GM18951 (cell line): Measurements from ENCODE around the gene CLDN5.
"Not testable (repeated sequence)": the region's sequence is repeated elsewhere in the genome, so short reads cannot be mapped to it uniquely, and the experiment has no call there.

Experiments used
- POLR2A ChIP-seq: IDR thresholded peaks from 4 replicates; pipeline ENCODE4 v1.6.1; 2011; ENCODE audit warnings: mild to moderate bottlenecking; ENCODE audit not compliant: insufficient read length, insufficient read depth; ENCODE audit errors: extremely low read depth
- in situ Hi-C: fragments of 300-500 bp; cut with MboI; formaldehyde crosslinking; loops from one replicate; pipeline ENCODE4 v1.12.0; 2022; ENCODE audit warnings: low sequenced_read_pairs, mixed read lengths, inconsistent platforms; ENCODE audit not compliant: unreplicated experiment

Gene CLDN5

DNA sequence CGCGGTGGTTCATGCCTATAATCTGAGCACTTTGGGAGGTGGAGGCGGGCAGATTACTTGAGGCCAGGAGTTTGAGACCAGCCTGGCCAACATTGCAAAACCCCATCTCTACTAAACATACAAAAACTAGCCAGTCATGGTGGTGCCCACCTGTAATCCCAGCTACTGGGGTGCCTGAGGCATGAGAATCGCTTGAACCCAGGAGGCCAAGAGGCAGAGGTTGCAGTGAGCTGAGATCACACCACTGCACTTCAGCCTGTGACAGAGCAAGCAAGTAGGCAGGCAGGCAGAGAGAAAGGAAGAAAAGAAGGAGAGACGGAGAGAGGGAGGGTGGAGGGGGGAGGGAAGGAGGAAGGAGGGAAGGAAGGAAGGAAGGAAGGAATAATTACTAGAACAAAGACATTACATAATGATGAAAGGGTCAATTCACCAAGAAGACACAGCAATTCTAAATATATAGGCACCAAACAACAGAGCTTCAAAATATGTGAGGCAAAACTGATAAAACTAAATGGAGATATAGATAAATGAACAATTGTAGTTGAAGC is 13.8 kb upstream of the CLDN5 start:
- in situ Hi-C loops, result no loop called here
- TF ChIP-seq POLR2A, result no peak

DNA sequence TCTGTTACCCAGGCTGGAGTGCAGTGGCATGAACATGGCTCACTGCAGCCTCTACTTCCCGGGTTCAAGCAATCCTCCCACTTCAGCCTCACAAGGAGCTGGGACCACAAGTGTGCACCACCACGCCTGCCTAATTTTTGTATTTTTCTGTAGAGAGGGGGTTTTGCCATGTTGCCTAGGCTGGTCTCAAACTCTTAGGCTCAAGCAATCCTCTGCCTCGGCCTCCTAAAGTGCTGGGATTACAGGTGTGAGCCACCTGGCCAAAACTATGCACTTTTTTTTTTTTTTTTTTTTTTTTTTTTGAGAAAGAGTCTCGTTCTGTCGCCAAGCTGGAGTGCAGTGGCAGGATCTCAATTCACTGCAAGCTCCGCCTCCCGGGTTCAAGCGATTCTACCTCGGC is 12.4 kb upstream of the CLDN5 start:
- no peak for TF ChIP-seq POLR2A
- in situ Hi-C loops, result no loop called here

DNA sequence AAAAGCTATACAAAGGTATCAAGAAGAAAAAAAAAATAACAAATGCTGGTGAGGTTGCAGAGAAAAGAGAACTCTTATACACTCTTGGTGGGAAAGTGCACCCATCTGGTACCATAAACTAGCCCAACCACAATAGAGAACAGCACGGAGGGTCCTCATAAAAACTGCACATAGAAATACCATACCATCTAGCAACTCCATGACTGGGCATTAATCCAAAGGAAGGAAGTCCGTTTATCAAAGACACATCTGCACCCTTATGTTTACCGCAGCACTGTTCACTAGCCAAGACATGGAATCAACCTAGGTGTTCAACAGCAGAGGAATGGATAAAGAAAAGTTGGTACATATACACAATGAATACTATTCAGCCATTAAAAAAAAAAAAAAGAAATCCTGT is 10.8 kb upstream of the CLDN5 start:
- in situ Hi-C loops, result no loop called here
- no peak for TF ChIP-seq POLR2A

DNA sequence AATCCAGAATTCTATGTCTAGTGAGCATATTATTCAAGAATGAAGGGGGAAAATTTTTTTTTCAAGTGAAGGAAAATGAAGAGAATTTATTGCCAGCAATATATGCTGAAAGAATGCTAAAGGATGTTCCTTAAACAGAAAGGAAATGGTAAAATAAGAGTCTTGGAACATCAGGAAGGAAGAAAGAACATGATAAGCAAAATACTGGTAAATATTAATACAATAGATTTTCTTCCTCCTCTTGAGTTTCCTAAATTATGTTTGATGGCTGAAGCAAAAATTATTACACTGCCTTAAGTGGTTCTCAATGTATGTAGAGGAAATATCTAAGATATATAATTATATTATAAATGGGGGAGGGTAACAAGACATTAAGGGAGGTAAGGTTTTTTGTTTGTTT is 9.6 kb upstream of the CLDN5 start:
- TF ChIP-seq POLR2A, result no peak
- in situ Hi-C loops, result no loop called here

DNA sequence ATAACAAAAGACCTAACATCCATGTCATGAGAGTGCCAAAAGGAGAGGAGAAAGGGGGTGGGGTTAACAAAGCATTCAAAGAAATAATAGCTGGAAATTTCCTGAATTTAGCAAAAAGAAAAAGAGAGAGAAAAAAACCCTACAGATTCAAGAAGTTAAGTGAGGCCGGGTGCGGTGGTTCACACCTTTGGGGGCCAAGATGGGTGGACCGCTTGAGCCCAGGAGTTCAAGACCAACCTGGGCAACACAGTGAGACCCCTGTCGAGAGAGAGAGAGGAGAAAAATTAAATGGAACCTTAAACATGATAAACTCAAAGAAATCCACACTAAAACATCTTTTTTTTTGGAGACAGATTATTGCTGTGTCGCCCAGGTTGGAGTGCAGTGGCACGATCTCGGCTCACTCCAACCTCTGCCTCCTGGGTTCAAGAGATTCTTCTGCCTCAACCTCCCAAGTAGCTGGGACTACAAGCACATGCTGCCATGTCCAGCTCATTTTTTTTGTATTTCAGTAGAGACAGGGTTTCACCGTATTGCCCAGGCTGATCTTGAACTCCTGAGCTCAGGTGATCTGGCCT is 8.9 kb upstream of the CLDN5 start:
- TF ChIP-seq POLR2A, result no peak
- in situ Hi-C loops, result no loop called here

DNA sequence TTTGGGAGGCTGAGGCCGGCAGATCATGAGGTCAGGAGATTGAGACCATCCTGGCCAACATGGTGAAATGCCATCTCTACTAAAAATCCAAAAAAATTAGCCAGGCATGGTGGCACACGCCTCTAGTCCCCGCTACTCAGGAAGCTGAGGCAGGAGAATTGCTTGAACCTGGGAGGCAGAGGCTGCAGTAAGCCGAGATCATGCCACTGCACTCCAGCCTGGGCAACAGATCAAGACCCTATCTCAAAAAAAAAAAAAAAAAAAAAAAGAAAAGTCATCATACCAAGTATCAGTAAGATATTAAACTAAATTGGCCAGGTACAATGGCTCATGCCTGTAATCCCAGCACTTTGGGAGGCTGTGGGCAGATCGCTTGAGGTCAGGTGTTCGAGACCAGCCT is 7.1 kb upstream of the CLDN5 start:
- in situ Hi-C loops, result not testable (repeated sequence)

DNA sequence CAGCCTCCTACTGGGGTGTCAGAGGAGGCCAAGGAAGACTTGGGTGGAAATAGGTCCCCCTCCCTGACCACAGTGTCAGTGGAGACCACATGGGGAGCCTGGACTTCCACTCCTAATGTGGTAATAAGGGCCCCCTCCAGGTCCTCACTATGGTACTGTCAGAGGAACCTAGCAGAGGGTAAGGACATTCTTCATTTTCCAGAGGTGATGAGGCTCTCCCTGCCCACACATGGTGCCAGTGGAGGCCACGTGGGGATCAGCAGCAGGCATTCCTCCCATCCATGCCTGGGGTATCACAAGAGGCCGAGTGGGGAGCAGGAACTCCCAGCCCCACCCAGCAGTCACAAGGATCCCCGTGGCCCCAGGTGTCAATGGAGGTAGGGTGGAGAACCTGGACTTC is 6.5 kb upstream of the CLDN5 start:
- in situ Hi-C loops, result no loop called here
- TF ChIP-seq POLR2A, result no peak

DNA sequence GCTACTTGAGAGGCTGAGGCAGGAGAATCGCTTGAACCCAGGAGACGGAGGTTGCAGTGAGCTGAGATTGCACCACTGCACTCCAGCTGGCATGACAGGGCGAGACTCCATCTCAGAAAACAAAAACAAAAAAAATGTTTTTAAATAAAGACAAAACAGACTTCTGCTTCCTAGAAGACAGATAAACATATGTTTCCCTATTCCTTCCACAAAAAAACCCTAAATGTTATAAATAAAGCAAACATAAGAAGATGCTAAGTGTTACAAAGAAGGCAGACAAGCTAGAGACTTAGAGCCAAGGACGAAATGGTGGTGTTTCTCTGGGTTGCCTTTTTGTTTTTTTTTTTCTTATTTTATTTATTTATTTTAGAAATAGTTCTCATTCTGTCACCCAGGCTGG is 5.6 kb upstream of the CLDN5 start:
- in situ Hi-C loops, result no loop called here
- no peak for TF ChIP-seq POLR2A

DNA sequence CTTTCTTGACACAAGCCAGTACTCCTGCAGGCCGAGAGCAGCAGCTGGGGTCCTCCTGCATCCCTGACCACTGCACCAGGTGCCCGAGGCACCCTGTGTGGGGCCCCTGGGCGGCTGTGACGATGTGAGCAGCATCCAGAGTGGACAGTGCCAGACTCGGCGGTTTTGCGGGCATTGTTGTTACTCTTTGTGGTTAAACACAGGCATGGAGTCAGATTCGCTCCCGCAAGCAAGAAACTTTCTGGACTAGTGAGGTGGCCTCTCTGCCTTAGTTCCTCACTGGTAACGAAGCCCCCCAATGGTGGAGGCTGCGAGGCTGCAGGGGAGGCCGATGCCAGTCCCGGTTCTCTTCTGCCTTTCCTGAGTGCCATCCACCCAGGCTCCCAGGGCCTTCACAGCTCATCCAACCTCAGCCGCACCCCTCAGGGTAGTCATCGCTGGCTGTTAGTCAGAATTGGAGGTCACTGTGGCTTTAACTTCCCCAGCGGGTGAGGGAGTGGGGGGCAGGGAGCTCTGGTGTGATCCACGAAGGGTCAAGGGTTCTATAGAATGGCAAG is 3.7 kb upstream of the CLDN5 start:
- in situ Hi-C loops, result no loop called here

DNA sequence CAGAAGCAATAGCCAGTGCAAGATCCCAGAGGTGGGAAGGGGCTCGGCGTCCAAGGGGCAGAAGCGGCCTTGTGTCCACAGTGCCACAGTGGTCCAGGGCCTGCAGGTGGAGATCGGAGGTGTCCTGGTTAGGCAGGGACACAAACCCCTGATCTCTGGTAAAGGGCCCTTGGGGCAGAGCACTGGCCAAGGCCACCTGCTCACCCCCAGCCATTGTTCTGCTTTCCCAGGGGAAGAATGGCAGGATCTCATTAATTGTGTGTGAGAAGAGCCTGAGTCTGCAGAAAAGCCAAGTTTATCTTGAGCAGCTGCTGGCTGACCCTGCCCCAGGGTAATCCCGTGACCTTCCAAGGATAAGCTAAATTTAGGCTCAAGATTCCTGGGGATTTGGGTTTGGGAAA is 3.1 kb upstream of the CLDN5 start:
- in situ Hi-C loops, result no loop called here

More for the DNA sequence above, 3.7 kb upstream of the CLDN5 start:
- TF ChIP-seq POLR2A, result no peak

DNA sequence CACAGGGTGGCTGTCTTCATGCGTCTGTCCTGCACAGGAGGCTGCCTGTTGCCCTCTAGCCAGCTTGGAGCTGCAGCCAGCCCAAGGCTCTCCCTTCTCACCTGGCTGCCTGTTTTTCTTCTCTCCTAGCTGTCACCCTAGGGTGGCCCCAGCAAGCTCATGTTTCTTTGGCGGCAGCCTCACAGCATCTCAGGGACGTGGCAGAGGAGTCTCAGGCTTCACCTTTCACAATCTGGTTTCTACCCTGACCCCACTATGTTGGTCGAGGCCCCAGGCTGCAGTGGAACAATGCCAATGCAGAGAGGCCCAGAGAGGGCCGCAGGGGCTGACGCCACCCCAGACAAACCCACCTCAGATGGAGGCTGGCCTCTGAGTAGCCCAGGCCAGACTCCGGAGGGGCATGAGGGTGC is 2.5 kb upstream of the CLDN5 start:
- no peak for TF ChIP-seq POLR2A
- in situ Hi-C loops, result no loop called here

More for the DNA sequence above, 3.1 kb upstream of the CLDN5 start:
- TF ChIP-seq POLR2A, result no peak

DNA sequence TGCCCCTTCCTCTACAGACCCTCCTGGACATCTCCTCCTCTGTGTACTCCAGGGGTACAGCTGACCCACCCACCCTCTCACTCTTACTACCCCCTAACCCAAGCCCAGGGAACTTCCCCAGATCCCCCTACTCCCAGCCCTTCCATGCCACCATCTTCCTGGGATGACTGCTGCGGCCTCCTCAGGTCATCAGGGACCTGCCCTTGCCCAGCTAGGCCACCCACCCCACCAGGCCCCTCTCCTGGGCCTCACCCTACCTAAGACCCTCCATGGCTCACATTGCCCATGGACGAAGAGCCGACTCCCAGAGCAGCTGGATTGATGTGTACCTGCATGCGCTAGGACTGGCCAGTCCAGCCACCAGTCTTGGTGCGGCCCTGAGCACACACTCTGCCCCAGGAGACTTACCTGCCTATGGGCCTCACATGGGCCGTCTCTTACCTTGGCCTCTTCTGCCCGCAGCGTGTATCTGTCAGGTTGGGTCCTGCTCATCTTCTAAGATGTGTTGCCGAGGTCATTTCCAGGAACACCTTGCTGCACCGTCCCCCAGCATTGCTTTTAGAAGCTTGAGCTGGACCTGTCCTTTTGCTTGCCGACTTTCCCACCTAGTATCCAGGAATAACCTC is 2.0 kb upstream of the CLDN5 start:
- in situ Hi-C loops, result no loop called here

DNA sequence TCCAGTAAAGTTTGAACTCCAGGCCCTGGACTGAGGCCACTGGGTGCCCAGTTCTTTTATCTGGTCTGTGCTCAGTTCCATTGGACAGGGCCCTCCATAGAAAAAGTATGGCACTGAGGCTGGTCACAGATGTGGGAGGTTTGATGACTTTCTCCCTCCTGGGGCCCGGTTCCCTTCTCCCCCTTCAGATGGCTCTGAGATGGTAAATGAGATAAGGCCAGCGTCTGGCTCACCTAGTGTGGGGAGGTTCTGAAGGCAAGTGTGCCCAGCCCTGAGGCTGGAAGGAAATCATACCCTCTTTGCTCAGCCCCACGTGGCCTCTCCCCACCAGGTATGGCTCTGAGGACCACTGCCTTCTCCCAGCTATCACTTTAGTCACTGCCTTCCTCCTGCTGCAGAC is 1.5 kb upstream of the CLDN5 start:
- in situ Hi-C loops, result no loop called here
- no peak for TF ChIP-seq POLR2A

More for the DNA sequence above, 2.0 kb upstream of the CLDN5 start:
- no peak for TF ChIP-seq POLR2A

DNA sequence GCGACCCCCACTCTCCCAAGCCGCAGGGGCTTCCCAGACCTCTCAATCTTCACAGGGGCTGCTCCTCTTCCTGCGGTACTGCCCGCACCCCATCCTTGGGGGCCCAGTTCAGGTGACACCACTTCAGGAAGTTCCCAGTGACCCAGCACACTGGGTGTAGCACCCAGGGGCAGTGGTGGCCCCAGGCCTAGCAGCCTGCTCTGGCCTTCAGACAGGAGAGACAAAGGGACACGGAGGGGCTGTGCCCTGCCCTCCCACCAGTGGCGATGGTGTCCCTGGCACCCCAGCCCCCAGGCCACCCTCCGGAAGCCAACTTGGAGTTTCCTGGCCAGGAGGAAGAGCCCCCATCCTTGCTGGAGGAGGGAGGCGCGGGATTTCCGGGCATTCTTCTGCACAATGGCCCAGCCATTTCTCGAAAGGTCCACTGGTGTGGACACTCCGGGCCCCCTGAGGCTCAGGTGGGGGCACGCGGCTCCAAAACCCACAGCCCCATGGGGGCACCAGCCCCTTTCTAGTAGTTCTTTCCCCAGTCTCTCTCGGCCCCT is 978 bp upstream of the CLDN5 start:
- TF ChIP-seq POLR2A, result no peak
- in situ Hi-C loops, result no loop called here
